HG03060 (cell line): ENCODE measurements around the gene GOLGA2.

Experiments
- ATAC-seq: cut with Tn5 transposase; IDR thresholded peaks from one replicate; pipeline ENCODE4 v1.9.1; 2021; ENCODE audit warnings: low read depth, moderate number of reproducible peaks; ENCODE audit not compliant: unreplicated experiment

The GOLGA2 gene

DNA sequence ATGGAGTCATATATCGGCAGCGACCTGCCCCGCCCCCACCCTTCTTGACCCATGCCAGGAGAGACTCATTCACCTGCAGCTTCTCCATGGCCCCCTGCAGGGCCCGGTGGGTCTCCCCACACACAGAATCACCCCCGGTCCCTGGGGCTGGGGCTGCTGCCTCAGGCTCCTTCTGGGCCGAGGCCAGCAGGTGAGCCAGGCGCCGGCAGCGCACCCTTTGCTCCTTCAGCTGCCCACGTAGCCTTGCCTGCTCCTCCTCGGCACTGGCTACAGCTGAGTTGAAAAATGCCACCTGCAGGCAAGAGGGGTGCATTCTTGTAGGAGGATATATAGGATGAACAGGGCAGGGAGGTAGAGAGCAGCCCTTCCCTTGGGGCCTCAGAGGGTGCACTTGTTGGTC, 17.9 kb downstream of the GOLGA2 start:
- ATAC-seq, result no peak

DNA sequence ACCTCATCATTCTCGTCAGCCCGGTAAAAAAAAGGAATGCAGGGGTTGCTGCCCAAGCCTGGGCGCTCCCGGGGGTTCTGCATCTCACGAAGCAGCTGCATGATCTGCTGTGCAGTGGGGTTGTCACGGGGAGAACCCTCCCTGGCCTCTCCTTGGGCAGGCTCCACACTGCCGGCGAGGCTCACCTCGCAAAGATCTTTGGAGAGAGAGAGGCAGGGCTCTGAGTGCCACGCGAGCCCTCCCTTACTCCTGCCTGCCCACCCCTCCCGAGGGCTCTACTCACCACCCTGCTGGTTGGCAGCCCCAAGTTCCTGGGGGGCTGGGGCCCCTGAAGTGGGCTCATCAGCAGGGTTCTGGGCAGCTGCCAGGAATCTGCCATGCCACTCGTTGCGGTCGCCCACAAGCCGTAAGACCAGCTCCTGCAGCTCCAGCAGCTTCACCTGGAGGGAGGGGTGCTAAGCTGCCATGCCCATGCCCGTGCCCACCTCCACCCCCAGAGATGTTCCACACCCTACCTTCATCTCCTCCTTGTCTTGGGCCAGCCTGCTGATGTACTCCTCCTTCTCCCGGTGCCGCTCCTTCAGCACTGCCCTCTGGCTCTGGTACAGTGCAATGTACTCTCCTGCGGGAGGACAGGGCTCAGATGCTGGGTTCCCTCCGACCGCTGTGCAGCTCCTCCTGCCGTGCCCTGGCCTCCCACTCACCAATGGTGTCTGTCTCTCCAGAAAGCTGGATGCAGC, 18.6 kb downstream of the GOLGA2 start:
- ATAC-seq, result no peak

DNA sequence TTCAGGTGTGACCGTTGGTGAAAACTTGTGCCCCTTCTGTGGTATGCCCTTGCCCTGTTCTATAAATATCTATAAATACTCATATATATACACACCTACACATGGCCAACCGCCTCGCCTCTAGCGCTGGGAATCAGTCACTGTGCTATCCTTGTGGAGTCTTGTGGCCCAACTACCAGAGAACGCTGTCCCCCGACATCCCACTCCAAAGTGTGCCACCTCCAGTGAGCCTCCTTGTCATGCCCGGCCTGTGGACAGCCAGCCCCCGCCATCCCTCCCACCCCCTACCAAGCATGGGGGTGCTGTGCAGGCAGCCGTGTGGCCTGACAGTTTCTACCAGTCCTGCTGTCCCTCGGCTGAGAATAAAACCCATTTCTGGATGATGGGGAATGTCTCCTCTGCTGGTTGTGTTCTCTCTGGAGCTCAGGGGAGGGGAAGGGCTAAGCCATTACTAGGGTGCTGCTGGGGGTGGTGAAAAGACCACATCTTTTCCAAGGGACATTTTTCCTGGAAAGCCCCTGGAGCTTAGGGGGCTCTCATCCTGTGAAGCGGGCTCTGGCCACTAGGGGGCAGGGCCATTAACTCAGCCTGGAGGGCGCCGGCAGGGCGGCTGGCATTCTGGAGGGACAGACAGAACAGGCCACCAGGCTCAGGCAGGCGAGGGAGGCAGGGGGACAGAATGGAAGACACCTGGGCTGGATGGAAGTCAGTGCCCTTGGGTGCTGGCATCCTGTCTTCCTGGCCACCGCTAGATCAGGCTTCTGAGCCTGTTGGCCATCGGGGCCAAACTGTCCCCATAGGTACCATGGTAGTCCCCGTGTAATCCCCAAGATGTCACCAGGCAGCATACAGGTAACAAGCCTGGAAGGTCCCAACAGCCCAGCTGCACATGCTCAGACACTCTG, 20.7 kb downstream of the GOLGA2 start:
- ATAC-seq, result no peak

DNA sequence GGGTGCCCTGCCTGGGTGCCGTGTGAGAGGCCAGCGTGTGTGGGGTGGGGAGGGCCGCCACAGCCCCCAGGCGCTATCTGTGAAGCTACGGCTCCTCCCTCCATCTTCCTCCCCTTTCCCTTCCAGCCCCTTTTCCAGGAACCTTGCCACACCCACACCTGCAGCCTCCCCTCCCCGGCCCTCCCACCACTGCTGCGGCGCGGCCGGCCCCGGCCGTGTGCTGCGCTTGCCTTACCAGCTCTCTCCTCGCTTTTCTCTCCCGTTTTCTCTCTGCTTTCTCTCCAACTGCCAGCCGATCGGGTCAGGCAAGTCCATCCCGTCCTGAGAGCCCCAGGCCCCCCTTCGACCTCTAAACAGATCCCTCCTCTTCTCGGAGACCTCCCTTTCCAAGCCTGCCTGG, 21.4 kb downstream of the GOLGA2 start:
- ATAC-seq, result no peak

DNA sequence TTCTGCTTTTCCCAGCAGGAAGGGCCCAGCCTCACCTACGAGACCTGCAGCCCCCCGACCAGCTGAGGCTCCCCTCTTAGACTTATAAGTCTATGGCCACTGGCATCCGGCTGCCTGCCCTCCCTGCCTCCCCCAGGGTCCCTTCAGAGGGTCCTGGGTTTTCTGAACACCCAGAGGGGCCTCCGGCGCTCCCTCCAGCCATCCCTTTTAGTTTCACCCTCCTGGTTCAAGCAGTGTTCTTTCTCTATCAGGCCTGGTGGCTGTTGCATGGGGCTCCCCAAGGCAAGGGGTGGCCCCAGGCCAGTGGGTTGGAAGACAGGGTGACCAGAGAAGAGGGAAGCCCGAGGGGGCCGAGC, 21.8 kb downstream of the GOLGA2 start:
- no peak for ATAC-seq

DNA sequence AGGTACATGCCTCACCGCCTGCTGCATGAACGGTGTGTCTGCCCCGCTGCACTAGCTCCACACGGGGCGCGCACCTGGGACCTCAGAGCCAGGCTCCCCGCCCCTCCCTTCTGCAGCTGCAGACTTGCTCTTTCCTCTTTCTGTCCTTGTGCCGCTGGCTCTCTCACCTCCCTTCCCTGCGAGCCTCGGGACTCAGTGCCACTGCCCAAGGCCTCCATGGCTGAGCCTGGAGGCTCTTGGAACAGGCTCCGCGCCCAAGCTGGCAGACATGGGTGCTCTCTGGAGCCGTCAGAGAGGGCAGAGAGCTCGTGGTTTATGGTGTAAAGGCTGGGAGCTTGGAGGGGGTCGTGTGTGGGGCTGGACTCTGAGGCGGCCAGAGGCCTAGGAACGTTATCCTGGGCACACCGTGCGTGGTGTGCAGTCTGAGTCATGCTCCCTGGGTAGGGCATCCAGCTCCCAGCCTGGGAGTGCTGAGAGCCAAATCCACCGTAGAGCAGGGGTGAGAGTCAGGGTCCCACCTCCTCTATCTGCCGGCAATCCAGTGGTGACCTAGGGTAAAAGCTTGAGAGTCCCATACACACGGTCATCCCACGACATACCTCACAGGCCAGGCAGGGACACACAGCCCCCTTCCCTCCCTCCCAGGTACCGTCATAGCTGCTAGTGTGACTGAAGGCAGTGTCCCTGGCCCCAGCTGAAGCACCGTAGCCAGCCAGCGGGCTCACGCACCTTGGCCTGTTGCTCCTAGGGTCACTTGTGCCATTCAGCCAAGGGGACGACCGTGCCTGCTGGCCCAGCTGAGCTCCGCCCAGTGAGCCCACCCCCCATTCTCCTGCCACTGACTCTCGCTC, 22.4 kb downstream of the GOLGA2 start:
- no peak for ATAC-seq

DNA sequence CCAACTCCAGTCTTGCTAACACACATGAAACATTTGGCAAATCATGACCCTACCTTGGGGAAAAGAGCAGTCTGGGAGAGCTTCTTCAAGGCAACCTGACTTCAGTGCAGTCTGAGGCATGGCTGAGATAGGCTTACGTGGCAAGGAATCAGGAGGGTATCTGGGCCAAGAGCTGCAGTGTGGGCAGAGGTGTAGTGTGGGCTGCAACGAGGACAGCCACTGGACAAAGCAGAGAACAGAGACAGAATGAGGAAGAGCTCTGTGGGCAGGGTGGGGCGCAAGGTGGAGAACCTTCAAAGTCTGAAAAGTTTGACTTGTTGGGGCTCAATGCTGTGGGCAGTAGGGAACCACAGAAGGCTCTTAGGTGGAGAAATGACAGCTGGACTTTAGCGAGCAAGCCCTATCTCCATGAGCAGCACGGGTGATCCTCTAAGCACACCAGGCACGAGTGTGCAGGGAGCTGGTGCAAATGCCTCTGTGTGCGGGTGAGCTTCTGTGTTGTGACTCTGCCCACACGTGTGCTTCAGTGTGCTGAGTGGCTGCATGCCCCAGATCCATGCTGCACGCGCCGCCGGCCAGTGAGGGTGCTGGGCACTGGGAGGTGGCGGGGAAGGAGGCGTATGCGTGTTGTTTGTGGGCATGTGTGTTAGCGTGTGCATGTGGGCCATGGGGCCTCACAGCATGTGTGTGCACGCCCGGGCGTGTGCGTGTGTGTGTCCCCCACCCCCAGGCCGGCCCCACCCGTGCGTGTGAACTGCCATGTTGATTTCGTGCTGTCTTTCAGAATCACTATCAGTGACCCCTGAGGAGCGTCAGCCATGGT, 23.3 kb downstream of the GOLGA2 start:
- ATAC-seq, result no peak

DNA sequence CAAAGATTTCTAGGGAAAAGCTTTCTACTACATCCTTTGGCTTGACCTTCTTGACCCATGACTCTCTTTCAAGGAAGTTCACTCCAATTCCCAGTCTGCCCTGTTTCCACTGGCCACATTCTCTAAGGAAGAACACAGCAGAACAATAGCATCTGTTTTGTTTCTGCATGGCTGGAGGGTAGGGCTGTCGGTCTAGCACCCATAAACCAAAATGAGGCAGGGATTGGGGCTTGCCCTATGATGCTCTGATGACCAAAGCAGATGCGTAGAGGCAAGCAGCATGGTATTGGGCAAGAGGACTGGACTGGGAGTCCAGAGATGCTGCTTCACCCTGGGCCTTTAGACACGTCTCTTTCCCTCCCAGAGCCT, 24.1 kb downstream of the GOLGA2 start:
- ATAC-seq, result no peak

DNA sequence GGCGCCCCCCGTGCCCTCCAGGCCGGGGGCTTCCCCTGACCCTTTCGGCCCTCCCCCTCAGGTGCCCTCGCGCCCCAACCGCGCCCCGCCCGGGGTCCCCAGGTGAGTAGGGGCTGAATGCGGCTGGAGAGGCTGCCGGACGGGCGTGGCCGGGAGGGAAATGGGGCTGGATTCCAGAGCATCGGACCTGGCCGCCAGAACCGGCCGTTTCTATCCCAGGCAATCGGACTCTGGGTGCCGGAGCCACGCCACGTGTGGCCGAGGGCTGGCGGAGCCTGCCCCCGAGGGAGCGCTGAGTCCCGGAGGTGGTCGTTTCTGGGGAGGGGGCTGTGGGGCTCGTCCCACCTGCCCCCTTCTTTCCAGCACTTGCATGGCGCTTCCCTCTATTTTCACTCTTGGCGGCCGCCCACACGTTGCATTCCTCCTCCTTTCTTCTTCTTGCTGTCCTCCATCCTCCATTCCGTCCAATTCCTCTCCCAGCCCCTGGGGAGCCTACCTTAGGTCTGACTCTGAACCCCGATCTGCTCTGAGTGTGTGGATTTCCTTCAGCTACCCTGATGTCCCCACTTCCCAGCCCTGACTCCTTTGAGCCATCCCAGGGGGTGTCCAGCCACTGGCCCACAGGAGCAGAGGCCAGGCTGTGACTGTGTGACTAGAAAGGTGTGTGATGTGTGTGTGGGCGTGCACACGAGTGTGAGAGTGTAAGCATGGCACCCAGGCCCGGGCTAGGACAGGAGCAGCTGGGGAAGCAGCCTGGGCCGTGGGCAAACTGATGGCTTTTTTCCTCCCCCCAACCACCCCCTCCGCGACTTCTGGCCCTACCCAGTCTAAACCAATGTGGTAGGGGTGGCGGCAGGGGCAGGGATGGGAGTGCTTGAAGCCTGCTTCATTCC, 24.7 kb downstream of the GOLGA2 start:
- ATAC-seq, result no peak

DNA sequence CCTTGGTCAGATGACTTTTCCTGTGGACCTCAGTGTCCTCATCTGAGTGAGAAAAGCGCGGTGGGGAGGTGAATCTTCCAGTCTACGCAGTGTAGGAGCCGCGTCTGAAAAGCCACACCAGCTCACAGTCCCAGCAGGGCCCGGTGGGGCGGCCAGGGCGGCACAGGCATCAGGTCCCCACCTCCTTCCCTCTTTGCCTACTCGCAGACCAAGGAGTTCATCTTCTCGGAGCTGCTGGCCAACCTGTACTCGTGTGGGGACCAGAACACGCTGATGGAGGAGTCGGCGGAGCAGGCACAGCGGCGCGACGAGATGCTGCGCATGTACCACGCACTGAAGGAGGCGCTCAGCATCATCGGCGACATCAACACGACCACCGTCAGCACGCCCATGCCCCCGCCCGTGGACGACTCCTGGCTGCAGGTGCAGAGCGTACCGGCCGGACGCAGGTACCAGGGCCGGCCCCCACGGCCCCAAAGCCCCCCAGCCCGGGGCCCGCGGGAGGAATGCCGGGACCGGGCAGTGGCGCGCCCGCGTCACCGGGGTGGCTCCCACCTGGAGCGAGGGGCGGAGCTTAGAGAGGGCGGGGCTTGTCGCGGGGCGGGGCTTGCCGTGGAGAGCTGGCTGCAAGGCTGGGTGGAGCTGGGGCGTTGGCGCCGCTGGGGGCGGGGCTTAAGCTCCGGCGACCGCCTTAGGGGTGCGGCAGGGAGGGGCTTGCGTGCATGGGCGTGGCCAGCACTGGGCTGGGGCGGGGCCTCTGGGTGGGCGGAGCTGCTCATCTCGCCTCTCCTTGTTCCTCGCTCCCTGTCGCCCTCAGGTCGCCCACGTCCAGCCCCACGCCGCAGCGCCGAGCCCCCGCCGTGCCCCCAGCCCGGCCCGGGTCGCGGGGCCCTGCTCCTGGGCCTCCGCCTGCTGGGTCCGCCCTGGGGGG, 25.6 kb downstream of the GOLGA2 start:
- ATAC-seq, result no peak

DNA sequence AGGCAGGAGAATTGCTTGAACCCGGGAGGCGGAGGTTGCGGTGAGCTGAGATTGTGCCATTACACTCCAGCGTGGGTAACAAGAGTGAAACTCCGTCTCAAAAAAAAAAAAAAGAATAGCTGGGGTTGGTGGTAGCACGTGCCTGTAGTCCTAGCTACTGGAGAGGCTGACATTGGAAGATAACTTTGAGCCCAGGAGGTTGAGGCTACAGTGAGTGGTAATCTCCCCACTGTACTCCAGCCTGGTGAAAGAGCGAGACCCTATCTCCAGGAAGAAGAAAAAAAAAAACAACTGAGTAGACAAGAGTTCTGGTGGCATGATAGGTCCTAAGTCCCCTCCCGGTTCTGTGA, 26.3 kb downstream of the GOLGA2 start:
- ATAC-seq, result no peak

DNA sequence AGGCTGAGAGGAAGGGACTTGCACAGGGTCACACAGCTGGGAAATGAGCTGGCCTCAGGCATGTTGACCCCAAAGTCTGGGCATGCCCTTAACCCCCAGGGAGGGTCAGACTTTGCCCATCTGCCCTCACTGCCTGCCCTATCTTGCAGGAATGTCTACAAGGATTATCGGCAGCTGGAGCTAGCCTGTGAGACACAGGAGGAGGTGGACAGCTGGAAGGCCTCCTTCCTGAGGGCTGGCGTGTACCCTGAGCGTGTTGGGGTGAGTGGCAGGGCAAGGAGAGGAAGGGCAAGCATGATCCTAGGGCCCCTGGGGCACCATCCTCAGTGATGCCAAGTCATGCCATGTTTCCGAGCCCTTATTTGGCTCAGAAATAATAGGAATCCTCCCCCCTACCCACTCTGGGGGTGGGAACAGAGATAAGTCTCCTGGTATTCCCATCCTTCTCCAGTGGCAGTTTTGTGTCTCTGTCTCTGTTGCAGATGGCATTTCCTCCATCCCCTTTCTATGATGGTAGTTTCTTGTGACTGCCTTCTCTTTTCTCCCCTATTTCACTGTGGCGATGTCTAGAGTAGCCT, 28.5 kb downstream of the GOLGA2 start:
- ATAC-seq, result no peak

DNA sequence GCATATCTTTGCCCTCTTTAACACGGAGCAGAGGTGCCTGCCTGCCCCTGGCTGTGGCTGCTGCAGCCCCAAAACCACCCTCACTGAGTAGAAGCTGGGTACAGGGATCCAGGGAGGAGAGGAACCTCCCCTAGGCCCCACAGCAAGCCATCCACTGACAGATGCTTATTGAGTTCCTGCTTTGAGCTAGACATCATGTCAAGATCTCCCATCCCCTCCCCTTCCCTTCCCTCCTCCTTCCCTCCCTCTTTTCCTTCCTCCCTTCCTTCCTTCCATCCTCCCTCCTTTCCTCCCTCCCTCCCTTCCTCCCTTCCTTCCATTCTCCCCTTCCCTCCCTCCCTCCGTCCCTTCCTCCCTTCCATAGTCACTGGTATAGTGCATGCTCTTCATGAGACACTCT, 29.3 kb downstream of the GOLGA2 start:
- no peak for ATAC-seq

DNA sequence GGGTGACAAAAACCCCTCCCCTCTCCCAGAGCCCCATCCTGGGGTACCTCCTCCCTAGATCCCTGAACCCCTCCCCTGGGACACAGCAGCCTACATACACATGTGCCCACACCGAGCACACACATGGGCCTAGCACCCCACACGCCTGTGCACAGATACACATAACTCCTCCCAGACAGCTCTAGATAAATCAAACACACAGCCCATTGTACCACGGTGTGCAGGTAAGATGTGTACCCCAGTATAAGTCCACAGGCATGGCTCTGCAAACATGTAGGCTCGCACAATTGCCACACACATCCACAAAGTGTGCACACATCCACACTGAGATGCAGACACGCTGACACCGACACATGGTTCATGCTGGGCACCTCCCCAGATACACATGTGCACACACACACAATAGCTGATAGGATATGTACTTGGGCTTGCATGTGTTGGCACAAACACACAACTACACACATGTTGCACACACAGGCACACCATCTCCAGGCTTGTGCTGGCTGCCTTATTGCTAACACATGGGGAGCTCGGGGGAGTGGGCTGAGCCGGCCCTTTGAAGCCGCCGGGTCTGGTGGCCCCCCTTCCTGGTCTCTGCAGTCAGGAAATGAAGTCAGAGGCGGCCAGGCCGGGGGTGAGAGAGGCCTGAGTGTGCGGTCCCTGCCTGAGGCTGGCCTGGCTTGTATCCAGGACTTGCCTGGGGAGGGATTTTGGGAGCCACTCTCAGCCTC, 30.2 kb downstream of the GOLGA2 start:
- no peak for ATAC-seq

DNA sequence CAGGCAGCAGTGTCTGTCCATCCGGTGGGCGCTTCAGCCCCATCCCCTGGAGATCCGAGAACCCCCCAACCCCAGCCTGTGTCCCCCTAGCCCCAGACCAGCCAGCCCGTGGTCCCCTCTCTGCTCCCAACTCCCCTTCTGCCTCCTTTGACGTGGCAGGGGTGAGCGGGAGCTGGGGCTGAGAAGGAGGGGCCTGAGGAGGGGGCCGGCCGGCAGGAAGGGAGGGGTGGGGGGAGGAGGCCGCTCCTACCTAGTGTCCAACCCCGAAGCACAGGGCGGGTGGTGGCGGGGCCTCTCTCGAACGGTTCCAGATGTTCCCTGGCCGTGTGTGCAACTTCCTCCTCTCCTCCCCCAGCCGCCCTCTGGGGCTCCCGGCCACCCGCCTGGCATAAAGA, 31.0 kb downstream of the GOLGA2 start:
- no peak for ATAC-seq

DNA sequence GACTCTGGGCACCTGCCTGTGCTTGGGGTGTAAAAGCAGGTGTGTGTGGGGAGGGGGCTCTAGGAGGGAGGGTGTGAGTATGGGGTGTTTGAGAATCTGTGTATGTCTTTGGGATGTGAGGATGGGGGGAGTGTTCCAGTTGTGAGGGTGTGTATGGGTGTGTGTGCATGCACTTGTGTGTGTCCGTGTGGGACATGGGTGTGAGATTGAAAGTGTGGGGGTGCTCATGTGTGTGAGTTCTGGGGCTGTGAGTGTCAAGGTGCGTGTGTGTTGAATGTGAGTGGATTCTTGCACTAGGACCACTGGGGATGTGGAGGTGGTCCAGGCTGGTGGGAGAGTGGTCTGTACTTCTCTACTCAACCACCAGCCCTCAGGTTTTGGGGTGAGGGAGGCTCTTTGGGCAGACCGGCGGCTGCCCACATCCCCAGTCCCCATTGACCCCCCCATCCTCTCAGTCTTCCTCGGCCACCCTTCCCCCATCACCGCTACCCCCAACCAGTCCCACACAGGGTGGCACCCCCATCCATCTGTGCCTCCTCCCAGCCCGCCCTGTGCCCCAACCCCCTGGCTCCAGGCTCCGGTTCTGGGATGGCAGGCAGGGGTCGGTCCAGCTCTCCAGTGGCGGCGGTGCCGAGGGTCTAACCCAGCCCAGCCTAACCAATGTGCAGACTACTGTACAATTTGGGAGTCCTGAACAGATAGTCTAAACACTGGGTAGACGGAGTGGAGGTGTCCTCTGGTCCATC, 31.5 kb downstream of the GOLGA2 start:
- no peak for ATAC-seq
